ENCODE results near the gene NBEA.
"Not testable (repeated sequence)": the region's sequence is repeated elsewhere in the genome, so short reads cannot be mapped to it uniquely, and the experiment has no call there.

GRCh38 chr13:35677863-35678262 is 735.8 kb downstream of the NBEA start:
- TF ChIP-seq CTCF (conservative IDR thresholded peaks at IDR 0.05); ZFX (IDR thresholded peaks at IDR 0.05): not testable (repeated sequence)
